Activated B cell treated with CpG ODN at 0.5 μM for 24 hours (primary cell): Measurements from ENCODE around the gene IPMK. TPM values are rescaled to one million over a fixed set of nuclear protein-coding genes. Genes with fewer than 3 reads are reported as not detected.
A peak's percentile ranks its signal among the peaks of the same experiment; 100 is the strongest.

Experiments used
- ATAC-seq: fragments of 200-7000 bp; cut with Tn5 transposase; one replicate; pipeline ENCODE4 v1.10.0; 2021; ENCODE audit warnings: low read depth, mild to moderate bottlenecking, moderate library complexity
- CTCF ChIA-PET: fragments of 350-600 bp; sonication (Branson Sonifier 250); formaldehyde crosslinking; loops from one replicate; lab custom pipeline; 2021; ENCODE audit warnings: antibody characterized with exemption; lab: Charles Lee
- POLR2A ChIA-PET: fragments of 350-600 bp; sonication (Branson Sonifier 250); formaldehyde crosslinking; loops from one replicate; lab custom pipeline; 2021; ENCODE audit warnings: antibody characterized with exemption; lab: Charles Lee
- DNase-seq: peaks from one replicate; pipeline ENCODE4 v3.0.0; 2022
- H3K27ac Mint-ChIP-seq: one replicate; pipeline ENCODE4 v1.8.0; 2020; ENCODE audit warnings: mixed read lengths
- H3K27me3 Mint-ChIP-seq: one replicate; pipeline ENCODE4 v1.8.0; 2021; ENCODE audit warnings: mixed read lengths
- H3K36me3 Mint-ChIP-seq: one replicate; pipeline ENCODE4 v1.8.0; 2021; ENCODE audit warnings: low read depth, mixed read lengths
- H3K4me1 Mint-ChIP-seq: one replicate; pipeline ENCODE4 v1.8.0; 2021; ENCODE audit warnings: mixed read lengths
- H3K4me3 Mint-ChIP-seq: one replicate; pipeline ENCODE4 v1.8.0; 2020; ENCODE audit warnings: mild to moderate bottlenecking, mixed read lengths
- H3K9me3 Mint-ChIP-seq: one replicate; pipeline ENCODE4 v1.8.0; 2020; ENCODE audit warnings: mixed read lengths
- intact Hi-C: fragments of 100-400 bp; cut with micrococcal nuclease; formaldehyde crosslinking; loops from one replicate; pipeline ENCODE4 v1.15.1; 2024
- total RNA-seq: library from RNA; stranded (reverse); gene quantifications from 2 replicates; pipeline ENCODE4 v1.2.3, GENCODE V29; 2022
- TF ChIP-seq, protein P1 (sequence below): fragments of 200-600 bp; IDR thresholded peaks from one replicate; pipeline ENCODE4 v1.8.0; 2022; ENCODE audit warnings: antibody characterized with exemption, mild to moderate bottlenecking

IPMK gene
- total RNA-seq, 1 donor from 2014 or later: 7.6 TPM

DNA sequence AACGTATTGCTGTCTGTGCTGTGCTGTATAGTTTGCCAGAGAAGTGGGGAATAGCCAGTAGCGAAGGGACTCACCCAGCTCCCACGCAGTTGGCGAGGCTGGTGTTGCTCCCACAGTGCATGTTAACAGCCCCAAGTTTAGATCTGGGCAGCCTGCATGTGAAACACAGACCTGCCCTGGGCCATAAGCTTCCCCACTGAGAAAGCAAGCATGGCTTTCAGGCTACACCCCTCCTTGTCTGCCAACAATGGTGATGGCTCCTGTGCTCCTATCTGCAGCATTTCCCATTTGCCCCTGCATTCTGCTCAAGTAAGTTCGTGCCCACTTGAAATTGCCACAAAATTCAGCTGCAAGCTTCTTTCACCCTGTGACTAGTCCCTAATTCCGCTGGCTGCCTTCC, 57.5 kb downstream of the IPMK start:
- Mint-ChIP-seq H3K36me3 (peaks cover 57% of the 10 kb centered on the region), H3K4me1 (no peaks in the 10 kb centered on the region), H3K27me3 (no peaks in the 10 kb centered on the region), H3K27ac (no peak overlapping the region), H3K9me3 (peaks cover 3% of the 10 kb centered on the region), H3K4me3 (no peak overlapping the region)
- no peak for DNase-seq
- TF ChIP-seq, protein P1, sequence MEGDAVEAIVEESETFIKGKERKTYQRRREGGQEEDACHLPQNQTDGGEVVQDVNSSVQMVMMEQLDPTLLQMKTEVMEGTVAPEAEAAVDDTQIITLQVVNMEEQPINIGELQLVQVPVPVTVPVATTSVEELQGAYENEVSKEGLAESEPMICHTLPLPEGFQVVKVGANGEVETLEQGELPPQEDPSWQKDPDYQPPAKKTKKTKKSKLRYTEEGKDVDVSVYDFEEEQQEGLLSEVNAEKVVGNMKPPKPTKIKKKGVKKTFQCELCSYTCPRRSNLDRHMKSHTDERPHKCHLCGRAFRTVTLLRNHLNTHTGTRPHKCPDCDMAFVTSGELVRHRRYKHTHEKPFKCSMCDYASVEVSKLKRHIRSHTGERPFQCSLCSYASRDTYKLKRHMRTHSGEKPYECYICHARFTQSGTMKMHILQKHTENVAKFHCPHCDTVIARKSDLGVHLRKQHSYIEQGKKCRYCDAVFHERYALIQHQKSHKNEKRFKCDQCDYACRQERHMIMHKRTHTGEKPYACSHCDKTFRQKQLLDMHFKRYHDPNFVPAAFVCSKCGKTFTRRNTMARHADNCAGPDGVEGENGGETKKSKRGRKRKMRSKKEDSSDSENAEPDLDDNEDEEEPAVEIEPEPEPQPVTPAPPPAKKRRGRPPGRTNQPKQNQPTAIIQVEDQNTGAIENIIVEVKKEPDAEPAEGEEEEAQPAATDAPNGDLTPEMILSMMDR: no peak
- ATAC-seq: no peak
- POLR2A ChIA-PET: no interaction called here
- intact Hi-C loops: no loop called here
- CTCF ChIA-PET: no interaction called here

DNA sequence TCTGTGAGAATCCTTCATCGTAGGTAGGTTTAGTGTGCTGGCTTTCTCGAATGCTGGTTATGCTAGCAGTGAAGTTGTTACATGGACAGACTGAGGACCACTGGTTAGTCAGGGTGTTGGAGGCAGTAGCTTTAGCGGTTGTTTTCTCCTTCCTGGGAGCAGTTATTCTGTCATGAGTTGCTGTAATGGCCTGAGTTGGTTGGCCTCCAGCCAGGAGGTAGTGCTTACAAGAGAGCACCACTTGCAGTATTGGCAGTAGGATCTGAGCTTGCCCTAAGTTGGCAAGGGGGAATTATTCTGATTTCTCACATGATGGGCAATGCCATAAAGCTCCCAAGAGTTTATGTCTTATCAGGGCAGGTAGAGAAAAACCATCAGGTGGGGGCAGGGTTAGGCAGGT, 58.0 kb downstream of the IPMK start:
- no peaks in the 10 kb centered on the region for H3K4me1 Mint-ChIP-seq
- H3K4me3 Mint-ChIP-seq: no peak overlapping the region
- TF ChIP-seq, protein P1: no peak
- peaks cover 55% of the 10 kb centered on the region for H3K36me3 Mint-ChIP-seq
- POLR2A ChIA-PET: no interaction called here
- H3K27ac Mint-ChIP-seq: no peak overlapping the region
- intact Hi-C loops: no loop called here
- H3K27me3 Mint-ChIP-seq: no peaks in the 10 kb centered on the region
- CTCF ChIA-PET: no interaction called here
- peaks cover 3% of the 10 kb centered on the region for H3K9me3 Mint-ChIP-seq
- DNase-seq: no peak
- ATAC-seq: no peak

DNA sequence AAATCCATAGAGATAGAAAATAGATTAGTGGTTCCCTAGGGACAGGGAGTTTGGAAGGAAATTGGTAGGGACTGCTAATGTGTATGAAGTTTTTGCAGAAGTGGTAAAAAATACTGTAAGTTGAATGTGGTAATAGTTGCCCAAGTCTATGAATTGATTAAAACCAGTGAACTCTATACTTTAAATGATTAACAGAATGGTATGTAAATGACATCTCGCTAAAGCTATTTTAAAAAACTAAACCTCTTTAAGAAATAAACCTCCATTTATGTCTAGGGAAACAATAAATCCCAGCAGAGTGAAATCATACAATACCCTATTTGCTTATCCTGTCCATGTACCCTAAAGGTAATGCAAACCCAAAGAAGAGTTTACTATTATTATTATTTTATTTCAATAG, 61.4 kb downstream of the IPMK start:
- H3K4me1 Mint-ChIP-seq: no peaks in the 10 kb centered on the region
- no peaks in the 10 kb centered on the region for H3K27me3 Mint-ChIP-seq
- H3K36me3 Mint-ChIP-seq: peaks cover 50% of the 10 kb centered on the region
- peaks cover 3% of the 10 kb centered on the region for H3K9me3 Mint-ChIP-seq
- no peak for ATAC-seq
- no peak overlapping the region for H3K4me3 Mint-ChIP-seq
- no peak for DNase-seq
- TF ChIP-seq, protein P1: no peak
- no peak overlapping the region for H3K27ac Mint-ChIP-seq
- POLR2A ChIA-PET: no interaction called here
- CTCF ChIA-PET: no interaction called here
- intact Hi-C loops: no loop called here

DNA sequence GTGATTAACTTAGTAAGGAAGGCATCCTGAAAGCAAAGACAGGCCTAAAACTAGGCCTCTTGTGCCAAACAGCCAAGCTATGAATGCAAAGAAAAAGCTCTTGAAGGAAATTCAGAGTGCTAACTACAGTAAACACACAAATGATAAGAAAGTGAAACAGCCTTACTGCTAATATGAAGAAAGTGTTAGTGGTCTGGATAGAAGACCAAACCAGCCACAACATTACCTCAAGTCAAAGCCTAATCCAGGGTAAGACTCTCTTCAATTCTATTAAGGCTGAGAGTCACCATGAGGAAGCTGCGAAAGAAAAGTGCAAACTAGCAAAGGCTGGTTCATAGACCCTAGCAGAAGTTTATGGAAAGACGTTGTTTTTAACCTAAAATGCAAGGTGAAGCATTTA, 66.0 kb downstream of the IPMK start:
- TF ChIP-seq, protein P1: no peak
- intact Hi-C loops: no loop called here

DNA sequence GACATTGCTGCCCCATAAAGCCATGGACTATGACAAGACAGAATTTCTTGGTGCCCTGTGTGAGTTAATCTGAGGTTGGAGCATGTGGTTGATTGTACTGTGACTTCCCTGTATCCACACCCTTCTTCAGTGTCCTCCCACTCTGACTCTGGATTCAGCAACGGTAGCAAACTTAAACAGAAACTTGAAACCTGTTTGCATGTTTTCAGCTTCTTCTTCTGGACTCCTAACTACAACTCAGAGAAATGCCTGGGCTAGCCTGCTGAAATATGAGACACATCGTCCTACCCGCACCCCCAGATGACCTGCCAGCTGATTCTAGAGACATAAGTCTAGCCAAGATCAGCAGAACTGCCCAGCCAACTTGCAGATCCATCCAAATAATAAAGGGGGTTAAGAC, 78.4 kb downstream of the IPMK start:
- H3K27me3 Mint-ChIP-seq: no peaks in the 10 kb centered on the region
- ChIA-PET POLR2A (no interaction called here), CTCF (interaction anchor here (1.0 kb wide), 1 partner anchor 12 kb away, joined by 5 read pairs; no protein-coding TSS in a partner anchor)
- ATAC-seq: no peak
- H3K27ac Mint-ChIP-seq: peak overlapping the region; percentile 3
- H3K4me3 Mint-ChIP-seq: no peak overlapping the region
- DNase-seq: no peak
- TF ChIP-seq, protein P1: no peak
- H3K36me3 Mint-ChIP-seq: peaks cover 11% of the 10 kb centered on the region
- no peaks in the 10 kb centered on the region for H3K4me1 Mint-ChIP-seq
- no peaks in the 10 kb centered on the region for H3K9me3 Mint-ChIP-seq
- intact Hi-C loops: no loop called here

More for the DNA sequence above, 66.0 kb downstream of the IPMK start:
- H3K4me3 Mint-ChIP-seq: no peak overlapping the region
- H3K4me1 Mint-ChIP-seq: no peaks in the 10 kb centered on the region
- H3K27ac Mint-ChIP-seq: no peak overlapping the region
- H3K27me3 Mint-ChIP-seq: no peaks in the 10 kb centered on the region
- POLR2A ChIA-PET: no interaction called here
- H3K36me3 Mint-ChIP-seq: peaks cover 30% of the 10 kb centered on the region
- H3K9me3 Mint-ChIP-seq: no peaks in the 10 kb centered on the region
- CTCF ChIA-PET: interaction anchor here (1.1 kb wide), 1 partner anchor 23 kb away, joined by 4 read pairs; no protein-coding TSS in a partner anchor
- DNase-seq (no peak), ATAC-seq (no peak)
